ENCODE data around the gene LDHD.

The LDHD gene

GRCh38 chr16:75114946-75115825 lies 1.4 kb downstream of the LDHD start:
- no peak for DNase-seq (ENCODE audit: low spot score)

- no peak for DNase-seq (ENCODE audit: low spot score)
Observed at GRCh38 chr16:75114179-75114945, 2.2 kb downstream of the LDHD start.

GRCh38 chr16:75113541-75114121 lies 2.9 kb downstream of the LDHD start:
- no peak for DNase-seq (ENCODE audit: low spot score)

- DNase-seq (ENCODE audit: low spot score): no peak
Observed at GRCh38 chr16:75112734-75113491, 3.7 kb downstream of the LDHD start.

GRCh38 chr16:75111961-75112733 lies 4.4 kb downstream of the LDHD start:
- no peak for DNase-seq (ENCODE audit: low spot score)

- DNase-seq (ENCODE audit: low spot score): no peak
Observed at GRCh38 chr16:75111514-75111940, 5.1 kb downstream of the LDHD start.

- peak; percentile 72 for DNase-seq (ENCODE audit: low spot score)
Observed at GRCh38 chr16:75110637-75111513, 5.7 kb downstream of the LDHD start.

- DNase-seq (ENCODE audit: low spot score): no peak
Observed at GRCh38 chr16:75109732-75110243, 6.8 kb downstream of the LDHD start.

- DNase-seq (ENCODE audit: low spot score): peak; percentile 59
Observed at GRCh38 chr16:75108792-75109731, 7.5 kb downstream of the LDHD start.

GRCh38 chr16:75107505-75107904 lies 9.1 kb downstream of the LDHD start:
- DNase-seq (ENCODE audit: low spot score): no peak

- no peak for DNase-seq (ENCODE audit: low spot score)
Observed at GRCh38 chr16:75106351-75107274, 10.0 kb downstream of the LDHD start.

GRCh38 chr16:75105306-75106061 lies 11.1 kb downstream of the LDHD start:
- no peak for DNase-seq (ENCODE audit: low spot score)

GRCh38 chr16:75104836-75105235 lies 11.7 kb downstream of the LDHD start:
- no peak for DNase-seq (ENCODE audit: low spot score)

- DNase-seq (ENCODE audit: low spot score): no peak
Observed at GRCh38 chr16:75103994-75104393, 12.6 kb downstream of the LDHD start.

GRCh38 chr16:75102595-75102994 lies 14.0 kb downstream of the LDHD start:
- DNase-seq (ENCODE audit: low spot score): no peak

- no peak for DNase-seq (ENCODE audit: low spot score)
Observed at GRCh38 chr16:75101635-75102034, 14.9 kb downstream of the LDHD start.

GRCh38 chr16:75100603-75100990 lies 16.0 kb downstream of the LDHD start:
- no peak for DNase-seq (ENCODE audit: low spot score)
